ENCODE measurements around the gene THADA. TPM values are rescaled to one million over a fixed set of nuclear protein-coding genes. Genes with fewer than 3 reads are reported as not detected.
A peak's percentile ranks its signal among the peaks of the same experiment; 100 is the strongest.
"Not testable (repeated sequence)": the region's sequence is repeated elsewhere in the genome, so short reads cannot be mapped to it uniquely, and the experiment has no call there.

The THADA gene
- total and polyA plus RNA-seq, 2 donors, result 11.8 to 20.6 TPM

- no peaks in the 10 kb centered on the region for H3K9me3 ChIP-seq (ENCODE audit: control insufficient read depth in 2 of 2, insufficient read depth in 1 of 2, low read length in 1 of 2)
- no peak overlapping the region for H3K4me3 ChIP-seq (ENCODE audit: low read length in 2 of 2)
- no peaks in the 10 kb centered on the region for H3K4me1 ChIP-seq (ENCODE audit: control insufficient read depth in 2 of 2, insufficient read depth in 2 of 2, low read length in 2 of 2)
- 97% methylated on average over 5 of the region's 5 CpGs for WGBS
- no peak for DNase-seq (ENCODE audit: low read depth in 6 of 9, low spot score in 9 of 9)
- H3K36me3 ChIP-seq (ENCODE audit: control insufficient read depth in 2 of 2, insufficient read depth in 2 of 2, low read length in 1 of 2), result peaks cover 12 to 53% of the 10 kb centered on the region in 2 donors
- no peaks in the 10 kb centered on the region for H3K27me3 ChIP-seq (ENCODE audit: control insufficient read depth in 2 of 2, insufficient read depth in 1 of 2, low read length in 1 of 2)
- H3K27ac ChIP-seq (ENCODE audit: low read depth in 1 of 2, low read length in 1 of 2), result no peak overlapping the region
Observed at GRCh38 chr2:43556256-43556655, 39.6 kb downstream of the THADA start.

GRCh38 chr2:43553341-43553855 is 42.4 kb downstream of the THADA start:
- no peak for DNase-seq (ENCODE audit: low read depth in 6 of 9, low spot score in 9 of 9)
- no peaks in the 10 kb centered on the region for H3K9me3 ChIP-seq (ENCODE audit: control insufficient read depth in 2 of 2, insufficient read depth in 1 of 2, low read length in 1 of 2)
- H3K4me1 ChIP-seq (ENCODE audit: control insufficient read depth in 2 of 2, insufficient read depth in 2 of 2, low read length in 2 of 2), result no peaks in the 10 kb centered on the region
- H3K4me3 ChIP-seq (ENCODE audit: low read length in 2 of 2), result no peak overlapping the region
- H3K36me3 ChIP-seq (ENCODE audit: control insufficient read depth in 2 of 2, insufficient read depth in 2 of 2, low read length in 1 of 2), result peaks cover 13 to 48% of the 10 kb centered on the region in 2 donors
- WGBS, result 91% methylated on average over 3 of the region's 3 CpGs
- H3K27me3 ChIP-seq (ENCODE audit: control insufficient read depth in 2 of 2, insufficient read depth in 1 of 2, low read length in 1 of 2), result no peaks in the 10 kb centered on the region
- H3K27ac ChIP-seq (ENCODE audit: low read depth in 1 of 2, low read length in 1 of 2), result no peak overlapping the region

GRCh38 chr2:43551990-43552389 is 43.8 kb downstream of the THADA start:
- H3K27ac ChIP-seq (ENCODE audit: low read depth in 1 of 2, low read length in 1 of 2), result no peak overlapping the region
- no peaks in the 10 kb centered on the region for H3K9me3 ChIP-seq (ENCODE audit: control insufficient read depth in 2 of 2, insufficient read depth in 1 of 2, low read length in 1 of 2)
- no peak for DNase-seq (ENCODE audit: low read depth in 6 of 9, low spot score in 9 of 9)
- whole genome bisulfite sequencing, result 98% methylated on average over 2 of the region's 2 CpGs
- H3K4me3 ChIP-seq (ENCODE audit: low read length in 2 of 2), result no peak overlapping the region
- peaks cover 10 to 38% of the 10 kb centered on the region in 2 donors for H3K36me3 ChIP-seq (ENCODE audit: control insufficient read depth in 2 of 2, insufficient read depth in 2 of 2, low read length in 1 of 2)
- H3K27me3 ChIP-seq (ENCODE audit: control insufficient read depth in 2 of 2, insufficient read depth in 1 of 2, low read length in 1 of 2), result no peaks in the 10 kb centered on the region
- no peaks in the 10 kb centered on the region for H3K4me1 ChIP-seq (ENCODE audit: control insufficient read depth in 2 of 2, insufficient read depth in 2 of 2, low read length in 2 of 2)

- H3K36me3 ChIP-seq (ENCODE audit: control insufficient read depth in 2 of 2, insufficient read depth in 2 of 2, low read length in 1 of 2), result peaks cover 5 to 24% of the 10 kb centered on the region in 2 donors
- H3K4me3 ChIP-seq (ENCODE audit: low read length in 2 of 2); H3K4me1 ChIP-seq (ENCODE audit: control insufficient read depth in 2 of 2, insufficient read depth in 2 of 2, low read length in 2 of 2); DNase-seq (ENCODE audit: low read depth in 6 of 9, low spot score in 9 of 9); H3K9me3 ChIP-seq (ENCODE audit: control insufficient read depth in 2 of 2, insufficient read depth in 1 of 2, low read length in 1 of 2); H3K27me3 ChIP-seq (ENCODE audit: control insufficient read depth in 2 of 2, insufficient read depth in 1 of 2, low read length in 1 of 2); H3K27ac ChIP-seq (ENCODE audit: low read depth in 1 of 2, low read length in 1 of 2): not testable (repeated sequence)
- 97% methylated on average over 14 of the region's 14 CpGs for WGBS
Observed at GRCh38 chr2:43548381-43548780, 47.5 kb downstream of the THADA start.

GRCh38 chr2:43542285-43542933 is 53.4 kb downstream of the THADA start:
- Histone ChIP-seq H3K4me1 (ENCODE audit: control insufficient read depth in 2 of 2, insufficient read depth in 2 of 2, low read length in 2 of 2) (peaks cover 0 to 4% of the 10 kb centered on the region in 2 donors), H3K27ac (ENCODE audit: low read depth in 1 of 2, low read length in 1 of 2) (no peak overlapping the region)
- 26% methylated on average over 3 of the region's 3 CpGs for WGBS

GRCh38 chr2:43541165-43541564 is 54.7 kb downstream of the THADA start:
- H3K4me3 ChIP-seq (ENCODE audit: low read length in 2 of 2), result no peak overlapping the region
- 87% methylated on average over 6 of the region's 6 CpGs for WGBS
- no peak overlapping the region for H3K27ac ChIP-seq (ENCODE audit: low read depth in 1 of 2, low read length in 1 of 2)
- H3K36me3 ChIP-seq (ENCODE audit: control insufficient read depth in 2 of 2, insufficient read depth in 2 of 2, low read length in 1 of 2), result peaks cover 6 to 10% of the 10 kb centered on the region in 2 donors
- no peaks in the 10 kb centered on the region for H3K27me3 ChIP-seq (ENCODE audit: control insufficient read depth in 2 of 2, insufficient read depth in 1 of 2, low read length in 1 of 2)
- no peaks in the 10 kb centered on the region for H3K9me3 ChIP-seq (ENCODE audit: control insufficient read depth in 2 of 2, insufficient read depth in 1 of 2, low read length in 1 of 2)
- no peak for DNase-seq (ENCODE audit: low read depth in 6 of 9, low spot score in 9 of 9)
- H3K4me1 ChIP-seq (ENCODE audit: control insufficient read depth in 2 of 2, insufficient read depth in 2 of 2, low read length in 2 of 2), result peaks cover 0 to 4% of the 10 kb centered on the region in 2 donors

More at GRCh38 chr2:43542285-43542933, 53.4 kb downstream of the THADA start:
- H3K9me3 ChIP-seq (ENCODE audit: control insufficient read depth in 2 of 2, insufficient read depth in 1 of 2, low read length in 1 of 2), result no peaks in the 10 kb centered on the region
- DNase-seq (ENCODE audit: low read depth in 6 of 9, low spot score in 9 of 9), result peak in 7 of 9 donors; percentile 18 to 65 (median 32)
- H3K36me3 ChIP-seq (ENCODE audit: control insufficient read depth in 2 of 2, insufficient read depth in 2 of 2, low read length in 1 of 2), result peaks cover 6 to 9% of the 10 kb centered on the region in 2 donors
- no peaks in the 10 kb centered on the region for H3K27me3 ChIP-seq (ENCODE audit: control insufficient read depth in 2 of 2, insufficient read depth in 1 of 2, low read length in 1 of 2)
- H3K4me3 ChIP-seq (ENCODE audit: low read length in 2 of 2), result no peak overlapping the region

- peaks cover 6 to 15% of the 10 kb centered on the region in 2 donors for H3K36me3 ChIP-seq (ENCODE audit: control insufficient read depth in 2 of 2, insufficient read depth in 2 of 2, low read length in 1 of 2)
- 72% methylated on average over 4 of the region's 4 CpGs for WGBS
Observed at GRCh38 chr2:43540021-43540779, 55.6 kb downstream of the THADA start.

GRCh38 chr2:43539436-43539835 is 56.4 kb downstream of the THADA start:
- Histone ChIP-seq H3K4me3 (ENCODE audit: low read length in 2 of 2) (no peak overlapping the region), H3K27ac (ENCODE audit: low read depth in 1 of 2, low read length in 1 of 2) (no peak overlapping the region), H3K9me3 (ENCODE audit: control insufficient read depth in 2 of 2, insufficient read depth in 1 of 2, low read length in 1 of 2) (no peaks in the 10 kb centered on the region), H3K27me3 (ENCODE audit: control insufficient read depth in 2 of 2, insufficient read depth in 1 of 2, low read length in 1 of 2) (no peaks in the 10 kb centered on the region), H3K36me3 (ENCODE audit: control insufficient read depth in 2 of 2, insufficient read depth in 2 of 2, low read length in 1 of 2) (peaks cover 6 to 15% of the 10 kb centered on the region in 2 donors), H3K4me1 (ENCODE audit: control insufficient read depth in 2 of 2, insufficient read depth in 2 of 2, low read length in 2 of 2) (peaks cover 0 to 4% of the 10 kb centered on the region in 2 donors)
- no peak for DNase-seq (ENCODE audit: low read depth in 6 of 9, low spot score in 9 of 9)
- 98% methylated on average over 5 of the region's 5 CpGs for WGBS

More at GRCh38 chr2:43540021-43540779, 55.6 kb downstream of the THADA start:
- H3K27me3 ChIP-seq (ENCODE audit: control insufficient read depth in 2 of 2, insufficient read depth in 1 of 2, low read length in 1 of 2), result no peaks in the 10 kb centered on the region
- H3K4me3 ChIP-seq (ENCODE audit: low read length in 2 of 2), result no peak overlapping the region
- peak in 1 of 9 donors; percentile 39 for DNase-seq (ENCODE audit: low read depth in 6 of 9, low spot score in 9 of 9)
- no peak overlapping the region for H3K27ac ChIP-seq (ENCODE audit: low read depth in 1 of 2, low read length in 1 of 2)
- H3K9me3 ChIP-seq (ENCODE audit: control insufficient read depth in 2 of 2, insufficient read depth in 1 of 2, low read length in 1 of 2), result no peaks in the 10 kb centered on the region
- peaks cover 0 to 4% of the 10 kb centered on the region in 2 donors for H3K4me1 ChIP-seq (ENCODE audit: control insufficient read depth in 2 of 2, insufficient read depth in 2 of 2, low read length in 2 of 2)
